HepG2 (cell line): ENCODE results near the gene DESI2. TPM values are rescaled to one million over a fixed set of nuclear protein-coding genes. Genes with fewer than 3 reads are reported as not detected.
"Not testable (repeated sequence)": the region's sequence is repeated elsewhere in the genome, so short reads cannot be mapped to it uniquely, and the experiment has no call there.

Experiments used
- ATAC-seq: fragments of 200-7000 bp; cut with Tn5 transposase; 3 replicates; pipeline ENCODE4 v1.9.1; 2020; ENCODE audit warnings: mild to moderate bottlenecking, moderate library complexity
- BruUV-seq: library from RNA; stranded (reverse); fragments of 400-500 nt; replicated peaks from 2 replicates; lab custom pipeline; 2021; lab: Mats Ljungman, UMichigan
- CTCF ChIA-PET: fragments of 300-600 bp; formaldehyde crosslinking; extraction: SDS; loops from one replicate; lab custom pipeline; 2021; ENCODE audit warnings: low total read pairs, inconsistent platforms, low intra/inter-chr PET ratio; lab: Yijun Ruan, JAX
- POLR2A ChIA-PET: fragments of 350-600 bp; sonication (Branson Sonifier 250); formaldehyde crosslinking; loops from one replicate; lab custom pipeline; 2020; ENCODE audit warnings: antibody characterized with exemption, inconsistent platforms; lab: Yijun Ruan, JAX
- DNase-seq: peaks from one replicate; pipeline ENCODE4 v3.0.0-alpha.2; 2015; ENCODE audit warnings: low spot score
- FAIRE-seq: peaks from 3 replicates; lab custom pipeline; 2011; peaks lifted over from hg19 to GRCh38; lab: Jason Lieb, UNC
- H2AFZ ChIP-seq: one replicate; pipeline ENCODE4 v1.6.1; 2011; ENCODE audit warnings: low read length, inconsistent platforms
- H3K27ac ChIP-seq: fragments of 300-600 bp; 3 replicates; pipeline ENCODE4 v1.8.0; 2011; ENCODE audit warnings: mixed run types, mild to moderate bottlenecking, mixed read lengths, low read length, inconsistent platforms; ENCODE audit not compliant: insufficient read depth; ENCODE audit errors: extremely low read length
- H3K27me3 ChIP-seq, 2 experiments: fragments of 200-600 bp in 1 of 2; 2 replicates in 1 of 2; 3 replicates in 1 of 2; pipeline versions ENCODE4 v1.6.0 to v1.8.0; 2011; ENCODE audit warnings: low read length in 2 of 2, mild to moderate bottlenecking in 2 of 2, moderate library complexity in 2 of 2, inconsistent platforms in 1 of 2; ENCODE audit not compliant: insufficient read depth in 2 of 2, control insufficient read depth in 1 of 2
- H3K36me3 ChIP-seq, 2 experiments: fragments of 200-600 bp in 1 of 2; replicated peaks in 1 of 2; 2 replicates in 1 of 2; 3 replicates in 1 of 2; pipeline versions ENCODE4 v1.5.1 to v1.8.0; 2011; ENCODE audit warnings: low read length in 2 of 2, inconsistent platforms in 1 of 2; ENCODE audit not compliant: insufficient read depth in 2 of 2, control insufficient read depth in 1 of 2
- H3K4me1 ChIP-seq: 2 replicates; pipeline ENCODE4 v1.5.1; 2012; ENCODE audit warnings: low read length, inconsistent platforms; ENCODE audit not compliant: insufficient read depth
- H3K4me2 ChIP-seq: 2 replicates; pipeline ENCODE4 v1.6.0; 2011; ENCODE audit warnings: low read depth, low read length, inconsistent platforms
- H3K4me3 ChIP-seq, 3 experiments: fragments of 200-600 bp in 1 of 3; sonication (generic), shearing (Covaris generic) in 1 of 3; replicated peaks in 1 of 3; 2 replicates each; pipeline ENCODE4 v1.5.1; 2011 to 2016; ENCODE audit warnings: low read length in 3 of 3, inconsistent platforms in 2 of 3, low read depth in 2 of 3, mild to moderate bottlenecking in 2 of 3, control low read depth in 1 of 3, mixed read lengths in 1 of 3; ENCODE audit not compliant: insufficient read depth in 1 of 3
- H3K79me2 ChIP-seq: one replicate; pipeline ENCODE4 v1.6.1; 2011; ENCODE audit warnings: low read length, inconsistent platforms; ENCODE audit not compliant: insufficient read depth
- H3K9ac ChIP-seq: 2 replicates; pipeline ENCODE4 v1.6.0; 2011; ENCODE audit warnings: mild to moderate bottlenecking, low read depth, low read length, inconsistent platforms; ENCODE audit not compliant: insufficient read depth
- H3K9me3 ChIP-seq: 2 replicates; pipeline ENCODE4 v1.5.1; 2012; ENCODE audit warnings: mild to moderate bottlenecking, low read length
- H4K20me1 ChIP-seq: 2 replicates; pipeline ENCODE4 v1.6.0; 2011; ENCODE audit warnings: inconsistent platforms, mild to moderate bottlenecking, low read length, moderate library complexity; ENCODE audit not compliant: insufficient read depth
- ATF7 ChIP-seq, 2 experiments: fragments of 450-650 bp in 1 of 2; sonication (generic) in 1 of 2; formaldehyde crosslinking in 1 of 2; IDR thresholded peaks; 2 replicates each; pipeline versions ENCODE4 v1.4.0 to v1.6.1; 2016 to 2020; ENCODE audit warnings: antibody characterized with exemption in 1 of 2, mild to moderate bottlenecking in 1 of 2, missing genetic modification reagents in 1 of 2
- MAFK ChIP-seq, 2 experiments: IDR thresholded peaks in 1 of 2; conservative IDR thresholded peaks in 1 of 2; 2 replicates each; pipeline ENCODE4 v1.6.1; 2011; ENCODE audit warnings: improper control_type of control experiment in 2 of 2, low read length in 2 of 2
- NFYB ChIP-seq: sonication (generic); formaldehyde crosslinking; IDR thresholded peaks from 2 replicates; pipeline ENCODE4 v1.4.0; 2020; ENCODE audit warnings: missing genetic modification reagents
- SMAD3 ChIP-seq: sonication (generic); formaldehyde crosslinking; IDR thresholded peaks from 2 replicates; pipeline ENCODE4 v1.4.0; 2020; ENCODE audit warnings: missing genetic modification reagents
- WGBS: methylation state at CpG from one replicate; pipeline ENCODE4 v1.1.6; 2017; ENCODE audit warnings: low lambda C conversion rate; 5-methylcytosine and 5-hydroxymethylcytosine counted together
- in situ Hi-C: cut with HindIII; loops from 2 replicates; pipeline ENCODE4 v1.10.0; 2017; ENCODE audit warnings: low pct_unique_long_range_greater_than_20kb; ENCODE audit not compliant: extremely low pct_ligation_motif_present
- intact Hi-C: fragments of 100-400 bp; cut with micrococcal nuclease; formaldehyde crosslinking; loops from one replicate; pipeline ENCODE4 v1.10.0; 2022; ENCODE audit not compliant: unreplicated experiment
- polyA plus RNA-seq, 8 experiments: library from polyadenylated mRNA; depleted of rRNA in 3 of 8; stranded (reverse) in 7 of 8; unstranded in 1 of 8; fragments of >200 nt; fragmentation: Illumina TruSeq in 4 of 8; extraction: Trizol in 4 of 8; gene quantifications; 2 replicates each; pipeline versions ENCODE4 v1.2.1 to v1.2.3, GENCODE V29; 2011 to 2016; ENCODE audit warnings: low read depth in 4 of 8, missing spikeins in 1 of 8, mixed read lengths in 1 of 8; ENCODE audit not compliant: insufficient read depth in 1 of 8
- total RNA-seq, 5 experiments: library from RNA; depleted of rRNA; stranded (reverse); fragments of >200 nt; fragmentation: Illumina TruSeq; extraction: Trizol; gene quantifications; 2 replicates each; pipeline ENCODE4 v1.2.3, GENCODE V29; 2016; ENCODE audit warnings: low read depth in 1 of 5
- TF ChIP-seq, protein P1 (sequence below): IDR thresholded peaks from 2 replicates; pipeline ENCODE4 v1.6.1; 2016; ENCODE audit warnings: low read depth
- TF ChIP-seq, protein P2 (sequence below): IDR thresholded peaks from 2 replicates; pipeline ENCODE4 v1.6.1; 2016; ENCODE audit warnings: missing compliant biosample characterization, missing genetic modification reagents, borderline replicate concordance

DESI2 gene
- total and polyA plus RNA-seq, 2 of the 13 experiments (the other 11 are each of a cell fraction or from before 2014, with no cell fraction given): 23.1 to 42.2 TPM

DNA sequence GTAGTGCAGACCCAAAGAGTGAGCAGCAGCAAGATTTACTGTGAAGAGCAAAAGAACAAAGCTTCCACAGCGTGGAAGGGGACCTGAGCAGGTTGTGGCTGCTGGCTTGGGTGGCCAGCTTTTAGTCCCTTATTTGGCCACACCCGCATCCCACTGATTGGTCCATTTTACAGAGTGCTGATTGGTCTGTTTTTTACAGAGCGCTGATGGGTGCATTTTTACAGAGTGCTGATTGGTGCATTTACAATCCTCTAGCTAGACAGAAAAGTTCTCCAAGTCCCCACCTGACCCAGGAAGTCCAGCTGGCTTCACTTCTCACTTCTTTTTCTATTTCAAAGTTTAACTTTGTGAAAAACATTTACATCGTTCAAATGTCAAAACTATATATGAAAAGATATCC is 29.2 kb downstream of the DESI2 start:
- H3K4me1 ChIP-seq, H3K9ac ChIP-seq, H3K4me2 ChIP-seq, POLR2A ChIA-PET, H3K4me3 ChIP-seq, FAIRE-seq, ATAC-seq, H3K27me3 ChIP-seq, CTCF ChIA-PET, DNase-seq, BruUV-seq, in situ Hi-C loops, H2AFZ ChIP-seq: not testable (repeated sequence)
- peaks cover 14% of the 10 kb centered on the region for H3K79me2 ChIP-seq
- TF ChIP-seq MAFK (conservative IDR thresholded peaks at IDR 0.05 in 1 of 2, IDR thresholded peaks at IDR 0.05 in 1 of 2; ENCODE audit: low read length in 2 of 2) (peak in 1 of 2 experiments; percentile 50; a peak in 2 of 4 replicates), NFYB (0 out of 2 replicates have a peak, but pooled peaks have one; percentile 30)
- TF ChIP-seq, all 625 proteins: peak for 2; not testable (repeated sequence) for 623
- H4K20me1 ChIP-seq, H3K27ac ChIP-seq, intact Hi-C loops, H3K9me3 ChIP-seq: not testable (repeated sequence)
- H3K36me3 ChIP-seq: peaks cover 1 to 18% of the 10 kb centered on the region in 2 experiments; a peak in 2 of 5 replicates
- 96% methylated on average over 4 of the region's 4 CpGs for WGBS

DNA sequence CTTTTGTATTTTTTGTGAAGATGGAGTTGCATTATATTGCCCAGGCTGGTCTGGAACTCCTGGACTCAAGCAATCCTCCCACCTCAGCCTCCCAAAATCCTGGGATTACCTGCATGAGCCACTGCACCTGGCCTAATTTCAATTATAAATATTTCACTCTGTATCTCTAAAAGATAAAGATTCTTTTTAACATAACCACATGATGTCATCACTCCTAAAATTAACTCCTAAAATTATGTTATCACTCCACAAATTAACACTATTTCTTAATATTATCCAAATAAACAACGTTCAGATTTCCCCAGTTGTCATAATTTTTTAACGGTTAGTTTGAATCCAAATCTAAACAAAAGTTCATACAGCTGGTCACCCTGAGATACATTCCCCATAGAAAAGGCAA is 43.0 kb downstream of the DESI2 start:
- no peaks in the 10 kb centered on the region for H4K20me1 ChIP-seq
- peaks cover 11 to 56% of the 10 kb centered on the region in 2 experiments; a peak in 4 of 5 replicates for H3K36me3 ChIP-seq
- H3K4me3 ChIP-seq: no peak overlapping the region
- in situ Hi-C loops: no loop called here
- ChIA-PET CTCF (no interaction called here), POLR2A (no interaction called here)
- H3K9ac ChIP-seq: no peak overlapping the region
- H2AFZ ChIP-seq: no peak overlapping the region
- H3K27ac ChIP-seq: no peak overlapping the region
- no peaks in the 10 kb centered on the region for H3K4me1 ChIP-seq
- ATAC-seq (no peak), FAIRE-seq (no peak), DNase-seq (no peak)
- no peaks in the 10 kb centered on the region for H3K79me2 ChIP-seq
- BruUV-seq: no TSS peak
- intact Hi-C loops: loop anchor here (2.0 kb wide), 1 partner anchor 43 kb away; no protein-coding TSS in a partner anchor
- 95% methylated on average over 2 of the region's 2 CpGs for WGBS
- TF ChIP-seq, protein P1, sequence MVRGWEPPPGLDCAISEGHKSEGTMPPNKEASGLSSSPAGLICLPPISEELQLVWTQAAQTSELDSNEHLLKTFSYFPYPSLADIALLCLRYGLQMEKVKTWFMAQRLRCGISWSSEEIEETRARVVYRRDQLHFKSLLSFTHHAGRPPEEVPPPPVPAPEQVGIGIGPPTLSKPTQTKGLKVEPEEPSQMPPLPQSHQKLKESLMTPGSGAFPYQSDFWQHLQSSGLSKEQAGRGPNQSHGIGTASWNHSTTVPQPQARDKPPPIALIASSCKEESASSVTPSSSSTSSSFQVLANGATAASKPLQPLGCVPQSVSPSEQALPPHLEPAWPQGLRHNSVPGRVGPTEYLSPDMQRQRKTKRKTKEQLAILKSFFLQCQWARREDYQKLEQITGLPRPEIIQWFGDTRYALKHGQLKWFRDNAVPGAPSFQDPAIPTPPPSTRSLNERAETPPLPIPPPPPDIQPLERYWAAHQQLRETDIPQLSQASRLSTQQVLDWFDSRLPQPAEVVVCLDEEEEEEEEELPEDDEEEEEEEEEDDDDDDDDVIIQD (CRISPR knock-in tag): no peak
- TF ChIP-seq, protein P2, sequence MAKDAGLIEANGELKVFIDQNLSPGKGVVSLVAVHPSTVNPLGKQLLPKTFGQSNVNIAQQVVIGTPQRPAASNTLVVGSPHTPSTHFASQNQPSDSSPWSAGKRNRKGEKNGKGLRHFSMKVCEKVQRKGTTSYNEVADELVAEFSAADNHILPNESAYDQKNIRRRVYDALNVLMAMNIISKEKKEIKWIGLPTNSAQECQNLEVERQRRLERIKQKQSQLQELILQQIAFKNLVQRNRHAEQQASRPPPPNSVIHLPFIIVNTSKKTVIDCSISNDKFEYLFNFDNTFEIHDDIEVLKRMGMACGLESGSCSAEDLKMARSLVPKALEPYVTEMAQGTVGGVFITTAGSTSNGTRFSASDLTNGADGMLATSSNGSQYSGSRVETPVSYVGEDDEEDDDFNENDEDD (CRISPR knock-in tag): no peak
- TF ChIP-seq SMAD3 (no peak), ATF7 (IDR thresholded peaks at IDR 0.05) (peak; percentile 70), ATF7 (CRISPR knock-in tag; IDR thresholded peaks at IDR 0.05) (no peak)
- no peak overlapping the region for H3K4me2 ChIP-seq
- H3K9me3 ChIP-seq: no peaks in the 10 kb centered on the region
- H3K27me3 ChIP-seq: no peaks in the 10 kb centered on the region; a peak in 1 of 5 replicates
